Measurements from ENCODE around the gene B3GALT6.

Gene B3GALT6

GRCh38 chr1:1226566-1227362, 5.3 kb upstream of the B3GALT6 start:
- Histone ChIP-seq H3K4me1 (ENCODE audit: low read length) (0 out of 2 replicates have a peak, but pooled peaks cover 3% of the 10 kb centered on the region), H3K79me2 (ENCODE audit: low read length) (peaks cover 71% of the 10 kb centered on the region), H3F3A (ENCODE audit: insufficient read depth, low read length) (no peaks in the 10 kb centered on the region), H3K9me2 (replicated peaks; ENCODE audit: insufficient read depth, low read length) (no peaks in the 10 kb centered on the region), H3K9me3 (replicated peaks; ENCODE audit: insufficient read depth, low read length) (no peaks in the 10 kb centered on the region), H3K9ac (ENCODE audit: low read length) (no peak overlapping the region), H3K4me2 (ENCODE audit: low read depth, low read length) (no peak overlapping the region), H3K4me3 (ENCODE audit: low read length) (no peak overlapping the region), H3K27me3 (replicated peaks; ENCODE audit: insufficient read depth, low read length) (no peaks in the 10 kb centered on the region), H3K27ac (ENCODE audit: low read length) (no peak overlapping the region), H2AFZ (ENCODE audit: low read length) (no peak overlapping the region), H4K20me1 (ENCODE audit: insufficient read depth, low read length) (no peaks in the 10 kb centered on the region), H3K36me3 (replicated peaks; ENCODE audit: insufficient read depth, low read length) (peaks cover 12% of the 10 kb centered on the region)
- no peak for DNase-seq
- TF ChIP-seq EZH2 (optimal IDR thresholded peaks at IDR 0.05; ENCODE audit: low read depth, low read length): no peak
- no peak for TF ChIP-seq EZH2phosphoT487 (IDR thresholded peaks at IDR 0.05; ENCODE audit: low read length)
- TF ChIP-seq CTCF (IDR thresholded peaks at IDR 0.05; ENCODE audit: low read length): no peak

- peaks cover 12% of the 10 kb centered on the region for H3K36me3 ChIP-seq (replicated peaks; ENCODE audit: insufficient read depth, low read length)
- DNase-seq: no peak
Measured at GRCh38 chr1:1227386-1227785, 4.7 kb upstream of the B3GALT6 start.

GRCh38 chr1:1228187-1228586, 3.9 kb upstream of the B3GALT6 start:
- Histone ChIP-seq H3K4me3 (ENCODE audit: low read length) (no peak overlapping the region), H3K27me3 (replicated peaks; ENCODE audit: insufficient read depth, low read length) (no peaks in the 10 kb centered on the region), H3F3A (ENCODE audit: insufficient read depth, low read length) (no peaks in the 10 kb centered on the region), H4K20me1 (ENCODE audit: insufficient read depth, low read length) (no peaks in the 10 kb centered on the region), H3K27ac (ENCODE audit: low read length) (no peak overlapping the region), H3K4me2 (ENCODE audit: low read depth, low read length) (no peak overlapping the region), H3K9me2 (replicated peaks; ENCODE audit: insufficient read depth, low read length) (no peaks in the 10 kb centered on the region), H2AFZ (ENCODE audit: low read length) (no peak overlapping the region), H3K4me1 (ENCODE audit: low read length) (0 out of 2 replicates have a peak, but pooled peaks cover 3% of the 10 kb centered on the region), H3K36me3 (replicated peaks; ENCODE audit: insufficient read depth, low read length) (peaks cover 7% of the 10 kb centered on the region), H3K79me2 (ENCODE audit: low read length) (peaks cover 75% of the 10 kb centered on the region), H3K9me3 (replicated peaks; ENCODE audit: insufficient read depth, low read length) (no peaks in the 10 kb centered on the region), H3K9ac (ENCODE audit: low read length) (no peak overlapping the region)
- DNase-seq: no peak
- TF ChIP-seq EZH2phosphoT487 (IDR thresholded peaks at IDR 0.05; ENCODE audit: low read length): no peak
- no peak for TF ChIP-seq EZH2 (optimal IDR thresholded peaks at IDR 0.05; ENCODE audit: low read depth, low read length)
- no peak for TF ChIP-seq CTCF (IDR thresholded peaks at IDR 0.05; ENCODE audit: low read length)

More at GRCh38 chr1:1227386-1227785, 4.7 kb upstream of the B3GALT6 start:
- H3F3A ChIP-seq (ENCODE audit: insufficient read depth, low read length): no peaks in the 10 kb centered on the region
- H3K4me2 ChIP-seq (ENCODE audit: low read depth, low read length): no peak overlapping the region
- no peaks in the 10 kb centered on the region for H3K9me2 ChIP-seq (replicated peaks; ENCODE audit: insufficient read depth, low read length)
- TF ChIP-seq EZH2 (optimal IDR thresholded peaks at IDR 0.05; ENCODE audit: low read depth, low read length) (no peak), CTCF (IDR thresholded peaks at IDR 0.05; ENCODE audit: low read length) (no peak), EZH2phosphoT487 (IDR thresholded peaks at IDR 0.05; ENCODE audit: low read length) (no peak)
- H3K9ac ChIP-seq (ENCODE audit: low read length): no peak overlapping the region
- H3K27me3 ChIP-seq (replicated peaks; ENCODE audit: insufficient read depth, low read length): no peaks in the 10 kb centered on the region
- no peak overlapping the region for H2AFZ ChIP-seq (ENCODE audit: low read length)
- H3K4me3 ChIP-seq (ENCODE audit: low read length): no peak overlapping the region
- H3K4me1 ChIP-seq (ENCODE audit: low read length): 0 out of 2 replicates have a peak, but pooled peaks cover 3% of the 10 kb centered on the region
- peaks cover 71% of the 10 kb centered on the region for H3K79me2 ChIP-seq (ENCODE audit: low read length)
- H3K9me3 ChIP-seq (replicated peaks; ENCODE audit: insufficient read depth, low read length): no peaks in the 10 kb centered on the region
- H3K27ac ChIP-seq (ENCODE audit: low read length): no peak overlapping the region
- no peaks in the 10 kb centered on the region for H4K20me1 ChIP-seq (ENCODE audit: insufficient read depth, low read length)
